ENCODE data around the gene QTRT2.

DNA sequence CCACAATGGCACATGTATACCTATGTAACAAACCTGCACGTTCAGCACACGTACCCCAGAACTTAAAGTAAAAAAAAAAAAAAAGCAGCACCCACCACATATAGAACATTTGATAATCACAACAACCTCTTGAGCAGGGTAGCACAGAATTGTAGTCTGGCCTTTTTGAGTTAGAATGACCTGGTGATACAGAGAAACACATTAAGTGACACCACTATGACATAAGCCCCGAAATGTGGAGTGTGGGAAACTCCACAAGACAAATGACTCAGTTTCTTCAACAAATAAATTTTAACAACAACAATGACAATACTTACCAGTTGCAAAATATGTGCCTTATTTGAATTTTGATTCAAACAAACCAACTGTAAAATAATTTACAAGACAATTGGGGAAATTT lies 76.0 kb downstream of the QTRT2 start:
- no peak for TF ChIP-seq EGR1 (IDR thresholded peaks at IDR 0.05; ENCODE audit: low read depth)
- TF ChIP-seq POLR2A (IDR thresholded peaks at IDR 0.05; ENCODE audit: borderline replicate concordance, extremely low read depth, insufficient read depth, insufficient read length) = no peak
- TF ChIP-seq, protein P1, sequence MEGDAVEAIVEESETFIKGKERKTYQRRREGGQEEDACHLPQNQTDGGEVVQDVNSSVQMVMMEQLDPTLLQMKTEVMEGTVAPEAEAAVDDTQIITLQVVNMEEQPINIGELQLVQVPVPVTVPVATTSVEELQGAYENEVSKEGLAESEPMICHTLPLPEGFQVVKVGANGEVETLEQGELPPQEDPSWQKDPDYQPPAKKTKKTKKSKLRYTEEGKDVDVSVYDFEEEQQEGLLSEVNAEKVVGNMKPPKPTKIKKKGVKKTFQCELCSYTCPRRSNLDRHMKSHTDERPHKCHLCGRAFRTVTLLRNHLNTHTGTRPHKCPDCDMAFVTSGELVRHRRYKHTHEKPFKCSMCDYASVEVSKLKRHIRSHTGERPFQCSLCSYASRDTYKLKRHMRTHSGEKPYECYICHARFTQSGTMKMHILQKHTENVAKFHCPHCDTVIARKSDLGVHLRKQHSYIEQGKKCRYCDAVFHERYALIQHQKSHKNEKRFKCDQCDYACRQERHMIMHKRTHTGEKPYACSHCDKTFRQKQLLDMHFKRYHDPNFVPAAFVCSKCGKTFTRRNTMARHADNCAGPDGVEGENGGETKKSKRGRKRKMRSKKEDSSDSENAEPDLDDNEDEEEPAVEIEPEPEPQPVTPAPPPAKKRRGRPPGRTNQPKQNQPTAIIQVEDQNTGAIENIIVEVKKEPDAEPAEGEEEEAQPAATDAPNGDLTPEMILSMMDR (IDR thresholded peaks at IDR 0.05 in 2 of 3, conservative IDR thresholded peaks at IDR 0.05 in 1 of 3; ENCODE audit: borderline replicate concordance in 1 of 3, insufficient read depth in 1 of 3, low read depth in 2 of 3, low read length in 2 of 3) = no peak
- TF ChIP-seq POLR2AphosphoS5 (IDR thresholded peaks at IDR 0.05; ENCODE audit: low read depth, low read length) = no peak
- TF ChIP-seq RAD21 (IDR thresholded peaks at IDR 0.05; ENCODE audit: low read depth) = no peak
- TF ChIP-seq EZH2phosphoT487 (IDR thresholded peaks at IDR 0.05; ENCODE audit: borderline replicate concordance) = no peak
- TF ChIP-seq, protein P2, sequence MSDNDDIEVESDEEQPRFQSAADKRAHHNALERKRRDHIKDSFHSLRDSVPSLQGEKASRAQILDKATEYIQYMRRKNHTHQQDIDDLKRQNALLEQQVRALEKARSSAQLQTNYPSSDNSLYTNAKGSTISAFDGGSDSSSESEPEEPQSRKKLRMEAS (IDR thresholded peaks at IDR 0.05) = no peak
- TF ChIP-seq, protein P3, sequence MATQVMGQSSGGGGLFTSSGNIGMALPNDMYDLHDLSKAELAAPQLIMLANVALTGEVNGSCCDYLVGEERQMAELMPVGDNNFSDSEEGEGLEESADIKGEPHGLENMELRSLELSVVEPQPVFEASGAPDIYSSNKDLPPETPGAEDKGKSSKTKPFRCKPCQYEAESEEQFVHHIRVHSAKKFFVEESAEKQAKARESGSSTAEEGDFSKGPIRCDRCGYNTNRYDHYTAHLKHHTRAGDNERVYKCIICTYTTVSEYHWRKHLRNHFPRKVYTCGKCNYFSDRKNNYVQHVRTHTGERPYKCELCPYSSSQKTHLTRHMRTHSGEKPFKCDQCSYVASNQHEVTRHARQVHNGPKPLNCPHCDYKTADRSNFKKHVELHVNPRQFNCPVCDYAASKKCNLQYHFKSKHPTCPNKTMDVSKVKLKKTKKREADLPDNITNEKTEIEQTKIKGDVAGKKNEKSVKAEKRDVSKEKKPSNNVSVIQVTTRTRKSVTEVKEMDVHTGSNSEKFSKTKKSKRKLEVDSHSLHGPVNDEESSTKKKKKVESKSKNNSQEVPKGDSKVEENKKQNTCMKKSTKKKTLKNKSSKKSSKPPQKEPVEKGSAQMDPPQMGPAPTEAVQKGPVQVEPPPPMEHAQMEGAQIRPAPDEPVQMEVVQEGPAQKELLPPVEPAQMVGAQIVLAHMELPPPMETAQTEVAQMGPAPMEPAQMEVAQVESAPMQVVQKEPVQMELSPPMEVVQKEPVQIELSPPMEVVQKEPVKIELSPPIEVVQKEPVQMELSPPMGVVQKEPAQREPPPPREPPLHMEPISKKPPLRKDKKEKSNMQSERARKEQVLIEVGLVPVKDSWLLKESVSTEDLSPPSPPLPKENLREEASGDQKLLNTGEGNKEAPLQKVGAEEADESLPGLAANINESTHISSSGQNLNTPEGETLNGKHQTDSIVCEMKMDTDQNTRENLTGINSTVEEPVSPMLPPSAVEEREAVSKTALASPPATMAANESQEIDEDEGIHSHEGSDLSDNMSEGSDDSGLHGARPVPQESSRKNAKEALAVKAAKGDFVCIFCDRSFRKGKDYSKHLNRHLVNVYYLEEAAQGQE (IDR thresholded peaks at IDR 0.05; ENCODE audit: low read depth) = no peak
- no peak for TF ChIP-seq SP1 (IDR thresholded peaks at IDR 0.05; ENCODE audit: low read depth)
